Breast epithelium (tissue), 4 donors: ENCODE measurements around the gene MARS1. TPM values are rescaled to one million over a fixed set of nuclear protein-coding genes. Genes with fewer than 3 reads are reported as not detected.

ENCODE experiments used
- DNase-seq, 2 donors: peaks; one replicate each; pipeline ENCODE4 v3.0.0-alpha.2; 2019; ENCODE audit warnings: low spot score in 2 of 2
- H3K27ac ChIP-seq, 2 donors: fragments of 200-600 bp; sonication (generic) in 1 of 2; one replicate each; pipeline ENCODE4 v1.5.1; 2016 to 2019; ENCODE audit warnings: mild to moderate bottlenecking in 1 of 2
- H3K27me3 ChIP-seq, 2 donors: fragments of 200-600 bp; sonication (generic) in 1 of 2; one replicate each; pipeline versions ENCODE4 v1.5.1 to v1.6.0; 2017 to 2019; ENCODE audit warnings: control low read depth in 1 of 2, mild to moderate bottlenecking in 1 of 2
- H3K36me3 ChIP-seq: fragments of 200-600 bp; one replicate; pipeline ENCODE4 v1.5.1; 2019
- H3K4me1 ChIP-seq, 2 donors: fragments of 200-600 bp; sonication (generic); one replicate each; pipeline ENCODE4 v1.5.1; 2016 to 2019; ENCODE audit warnings: control low read depth in 1 of 2
- H3K4me3 ChIP-seq, 3 donors: fragments of 200-600 bp; sonication (generic); 1 replicate in 2 of 3; 2 replicates in 1 of 3; pipeline ENCODE4 v1.5.1; 2016 to 2019; ENCODE audit warnings: mild to moderate bottlenecking in 3 of 3, moderate library complexity in 2 of 3
- H3K9me3 ChIP-seq, 2 donors: fragments of 200-600 bp; sonication (generic) in 1 of 2; one replicate each; pipeline ENCODE4 v1.5.1; 2016 to 2019; ENCODE audit warnings: control low read depth in 1 of 2
- CTCF ChIP-seq, 3 donors: fragments of 450-650 bp; IDR thresholded peaks; one replicate each; pipeline ENCODE4 v1.5.1; 2016 to 2017; ENCODE audit warnings: antibody characterized with exemption in 3 of 3, mild to moderate bottlenecking in 3 of 3, moderate library complexity in 3 of 3
- POLR2A ChIP-seq: fragments of 450-650 bp; IDR thresholded peaks from one replicate; pipeline ENCODE4 v1.6.1; 2016; ENCODE audit warnings: antibody characterized with exemption, mild to moderate bottlenecking, moderate library complexity
- POLR2AphosphoS5 ChIP-seq, 3 donors: sonication (generic); formaldehyde crosslinking; IDR thresholded peaks; one replicate each; pipeline ENCODE4 v1.6.1; 2017; ENCODE audit warnings: antibody characterized with exemption in 3 of 3
- intact Hi-C: fragments of 100-400 bp; cut with DNase I; formaldehyde crosslinking; loops from one replicate; pipeline ENCODE4 v1.15.1; 2023; ENCODE audit warnings: low total_unique reads
- total RNA-seq, 3 donors: library from RNA; depleted of rRNA; stranded (reverse); fragments of >200 nt; gene quantifications; one replicate each; pipeline ENCODE4 v1.1.0, GENCODE V29; 2016

The MARS1 gene
- total RNA-seq, 3 donors from 2014 or later: 39.2 to 65.9 (median 60.2) TPM

GRCh38 chr12:57545809-57546437, 58.1 kb downstream of the MARS1 start:
- Histone ChIP-seq H3K27ac (peak overlapping the region; percentile 92 to 95), H3K4me3 (peak overlapping the region; percentile 85 to 95 (median 88)), H3K36me3 (no peaks in the 10 kb centered on the region), H3K4me1 (peaks cover 6 to 7% of the 10 kb centered on the region in 2 donors), H3K27me3 (peaks cover 0 to 11% of the 10 kb centered on the region in 2 donors), H3K9me3 (no peaks in the 10 kb centered on the region)
- no peak for DNase-seq
- intact Hi-C loops: no loop called here
- TF ChIP-seq POLR2AphosphoS5 (IDR thresholded peaks at IDR 0.05) (no peak), CTCF (IDR thresholded peaks at IDR 0.05) (no peak), POLR2A (no peak)

GRCh38 chr12:57546438-57547287, 58.8 kb downstream of the MARS1 start, which contains the start of gene DCTN2:
TSS of gene DCTN2 (minus strand) at chr12:57547192. CDS start at chr12:57547063, 129 bp downstream.
- Histone ChIP-seq H3K27ac (peak within 1 kb of the TSS; percentile 92 to 95), H3K36me3 (no peaks in the 10 kb centered on the region), H3K9me3 (no peaks in the 10 kb centered on the region), H3K27me3 (peaks cover 0 to 11% of the 10 kb centered on the region in 2 donors), H3K4me1 (peaks cover 6 to 7% of the 10 kb centered on the region in 2 donors), H3K4me3 (peak within 1 kb of the TSS; percentile 85 to 95 (median 88))
- intact Hi-C loops: no loop called here
- peak; percentile 94 to 97 for DNase-seq
- TF ChIP-seq POLR2AphosphoS5 (IDR thresholded peaks at IDR 0.05): peak in 2 of 3 donors; percentile 69 to 79
- TF ChIP-seq POLR2A: peak; percentile 14
- TF ChIP-seq CTCF (IDR thresholded peaks at IDR 0.05): peak in 1 of 3 donors; percentile 17

GRCh38 chr12:57547288-57548012, 59.6 kb downstream of the MARS1 start:
- intact Hi-C loops: no loop called here
- DNase-seq: no peak
- TF ChIP-seq CTCF (IDR thresholded peaks at IDR 0.05): no peak
- TF ChIP-seq POLR2A: no peak
- no peak for TF ChIP-seq POLR2AphosphoS5 (IDR thresholded peaks at IDR 0.05)
- Histone ChIP-seq H3K4me1 (peaks cover 6 to 7% of the 10 kb centered on the region in 2 donors), H3K4me3 (peak overlapping the region; percentile 85 to 95 (median 88)), H3K27ac (peak overlapping the region; percentile 92 to 95), H3K9me3 (no peaks in the 10 kb centered on the region), H3K27me3 (peaks cover 0 to 11% of the 10 kb centered on the region in 2 donors), H3K36me3 (no peaks in the 10 kb centered on the region)

DNA sequence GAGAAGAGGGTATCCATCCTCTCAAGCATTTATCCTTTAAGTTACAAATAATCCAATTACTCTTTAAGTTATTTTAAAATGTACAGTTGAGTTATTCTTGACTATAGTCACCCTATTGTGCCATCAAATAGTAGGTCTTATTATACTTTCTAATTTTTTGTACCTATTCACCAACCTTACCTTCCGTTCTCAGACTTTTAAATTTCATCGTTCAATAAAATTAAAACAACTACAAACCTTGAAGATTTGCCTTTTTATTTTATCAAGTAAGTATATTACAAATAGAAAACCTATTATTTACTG, 60.1 kb downstream of the MARS1 start:
- no peaks in the 10 kb centered on the region for H3K9me3 ChIP-seq
- H3K4me1 ChIP-seq: peaks cover 6 to 7% of the 10 kb centered on the region in 2 donors
- intact Hi-C loops: no loop called here
- no peak overlapping the region for H3K4me3 ChIP-seq
- no peak overlapping the region for H3K27ac ChIP-seq
- no peaks in the 10 kb centered on the region for H3K36me3 ChIP-seq
- TF ChIP-seq CTCF (IDR thresholded peaks at IDR 0.05): no peak
- TF ChIP-seq POLR2AphosphoS5 (IDR thresholded peaks at IDR 0.05): no peak
- no peak for TF ChIP-seq POLR2A
- peaks cover 0 to 11% of the 10 kb centered on the region in 2 donors for H3K27me3 ChIP-seq
- no peak for DNase-seq
